HL-60 (cell line): ENCODE measurements around the gene AFF3.
A peak's percentile ranks its signal among the peaks of the same experiment; 100 is the strongest.

Source experiments
- DNase-seq, 2 experiments: peaks; one replicate each; pipeline ENCODE4 v3.0.0-alpha.2; 2010 to 2020; ENCODE audit warnings: low read depth in 1 of 2, low spot score in 1 of 2
- H3K27ac ChIP-seq: fragments of 250-450 bp; sonication (Bioruptor Pico); replicated peaks from 2 replicates; pipeline ENCODE4 v1.5.1; 2020; ENCODE audit warnings: mild to moderate bottlenecking, moderate library complexity
- H3K27me3 ChIP-seq: fragments of 250-450 bp; sonication (Bioruptor Pico); 2 replicates; pipeline ENCODE4 v1.5.1; 2021; ENCODE audit warnings: mild to moderate bottlenecking, moderate library complexity; ENCODE audit not compliant: insufficient read depth, poor library complexity, severe bottlenecking
- H3K4me3 ChIP-seq: replicated peaks from 2 replicates; pipeline ENCODE4 v1.5.1; 2011; ENCODE audit warnings: mild to moderate bottlenecking, control low read depth, low read length; ENCODE audit not compliant: insufficient read depth
- GABPA ChIP-seq: IDR thresholded peaks from 2 replicates; pipeline ENCODE4 v1.6.1; 2012; ENCODE audit warnings: low read depth
- POLR2AphosphoS5 ChIP-seq: IDR thresholded peaks from 2 replicates; pipeline ENCODE4 v1.6.1; 2012; ENCODE audit warnings: low read depth
- SPI1 ChIP-seq: IDR thresholded peaks from 2 replicates; pipeline ENCODE4 v1.6.1; 2012; ENCODE audit warnings: low read depth, mild to moderate bottlenecking, borderline replicate concordance
- TF ChIP-seq, protein P1 (sequence below): IDR thresholded peaks from one replicate; pipeline ENCODE4 v1.5.1; 2011; ENCODE audit warnings: low read length, control low read depth, inconsistent platforms; ENCODE audit not compliant: insufficient read depth
- TF ChIP-seq, protein P2 (sequence below): IDR thresholded peaks from 2 replicates; pipeline ENCODE4 v1.6.1; 2012; ENCODE audit warnings: low read depth; ENCODE audit not compliant: insufficient replicate concordance

Gene AFF3

DNA sequence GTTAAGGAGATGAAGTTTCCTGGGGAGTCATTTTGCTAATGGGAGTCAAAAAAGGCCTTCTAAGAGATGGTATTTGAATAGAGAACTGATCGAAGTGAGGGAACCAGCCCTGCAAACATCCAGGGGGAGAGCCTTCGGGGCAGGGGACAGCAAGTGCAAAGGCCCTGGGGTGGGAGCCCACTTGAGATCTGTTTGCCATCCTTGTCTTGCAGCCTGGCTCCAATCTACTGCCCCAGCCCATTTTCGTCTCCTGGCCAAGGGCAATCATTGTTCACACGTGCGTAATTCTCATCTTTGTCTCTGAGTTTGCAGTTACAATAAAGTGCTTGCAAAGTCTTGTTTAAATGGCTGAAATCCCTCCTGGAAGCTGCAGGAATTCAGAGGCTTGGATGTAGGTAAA lies 43.1 kb upstream of the AFF3 start:
- no peak overlapping the region for H3K4me3 ChIP-seq
- TF ChIP-seq, protein P1, sequence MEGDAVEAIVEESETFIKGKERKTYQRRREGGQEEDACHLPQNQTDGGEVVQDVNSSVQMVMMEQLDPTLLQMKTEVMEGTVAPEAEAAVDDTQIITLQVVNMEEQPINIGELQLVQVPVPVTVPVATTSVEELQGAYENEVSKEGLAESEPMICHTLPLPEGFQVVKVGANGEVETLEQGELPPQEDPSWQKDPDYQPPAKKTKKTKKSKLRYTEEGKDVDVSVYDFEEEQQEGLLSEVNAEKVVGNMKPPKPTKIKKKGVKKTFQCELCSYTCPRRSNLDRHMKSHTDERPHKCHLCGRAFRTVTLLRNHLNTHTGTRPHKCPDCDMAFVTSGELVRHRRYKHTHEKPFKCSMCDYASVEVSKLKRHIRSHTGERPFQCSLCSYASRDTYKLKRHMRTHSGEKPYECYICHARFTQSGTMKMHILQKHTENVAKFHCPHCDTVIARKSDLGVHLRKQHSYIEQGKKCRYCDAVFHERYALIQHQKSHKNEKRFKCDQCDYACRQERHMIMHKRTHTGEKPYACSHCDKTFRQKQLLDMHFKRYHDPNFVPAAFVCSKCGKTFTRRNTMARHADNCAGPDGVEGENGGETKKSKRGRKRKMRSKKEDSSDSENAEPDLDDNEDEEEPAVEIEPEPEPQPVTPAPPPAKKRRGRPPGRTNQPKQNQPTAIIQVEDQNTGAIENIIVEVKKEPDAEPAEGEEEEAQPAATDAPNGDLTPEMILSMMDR, result no peak
- TF ChIP-seq, protein P2, sequence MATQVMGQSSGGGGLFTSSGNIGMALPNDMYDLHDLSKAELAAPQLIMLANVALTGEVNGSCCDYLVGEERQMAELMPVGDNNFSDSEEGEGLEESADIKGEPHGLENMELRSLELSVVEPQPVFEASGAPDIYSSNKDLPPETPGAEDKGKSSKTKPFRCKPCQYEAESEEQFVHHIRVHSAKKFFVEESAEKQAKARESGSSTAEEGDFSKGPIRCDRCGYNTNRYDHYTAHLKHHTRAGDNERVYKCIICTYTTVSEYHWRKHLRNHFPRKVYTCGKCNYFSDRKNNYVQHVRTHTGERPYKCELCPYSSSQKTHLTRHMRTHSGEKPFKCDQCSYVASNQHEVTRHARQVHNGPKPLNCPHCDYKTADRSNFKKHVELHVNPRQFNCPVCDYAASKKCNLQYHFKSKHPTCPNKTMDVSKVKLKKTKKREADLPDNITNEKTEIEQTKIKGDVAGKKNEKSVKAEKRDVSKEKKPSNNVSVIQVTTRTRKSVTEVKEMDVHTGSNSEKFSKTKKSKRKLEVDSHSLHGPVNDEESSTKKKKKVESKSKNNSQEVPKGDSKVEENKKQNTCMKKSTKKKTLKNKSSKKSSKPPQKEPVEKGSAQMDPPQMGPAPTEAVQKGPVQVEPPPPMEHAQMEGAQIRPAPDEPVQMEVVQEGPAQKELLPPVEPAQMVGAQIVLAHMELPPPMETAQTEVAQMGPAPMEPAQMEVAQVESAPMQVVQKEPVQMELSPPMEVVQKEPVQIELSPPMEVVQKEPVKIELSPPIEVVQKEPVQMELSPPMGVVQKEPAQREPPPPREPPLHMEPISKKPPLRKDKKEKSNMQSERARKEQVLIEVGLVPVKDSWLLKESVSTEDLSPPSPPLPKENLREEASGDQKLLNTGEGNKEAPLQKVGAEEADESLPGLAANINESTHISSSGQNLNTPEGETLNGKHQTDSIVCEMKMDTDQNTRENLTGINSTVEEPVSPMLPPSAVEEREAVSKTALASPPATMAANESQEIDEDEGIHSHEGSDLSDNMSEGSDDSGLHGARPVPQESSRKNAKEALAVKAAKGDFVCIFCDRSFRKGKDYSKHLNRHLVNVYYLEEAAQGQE, result no peak
- TF ChIP-seq POLR2AphosphoS5, result no peak
- no peak for TF ChIP-seq GABPA
- no peak for TF ChIP-seq SPI1
- H3K27ac ChIP-seq, result no peak overlapping the region
- no peak for DNase-seq
- peaks cover 3% of the 10 kb centered on the region for H3K27me3 ChIP-seq

DNA sequence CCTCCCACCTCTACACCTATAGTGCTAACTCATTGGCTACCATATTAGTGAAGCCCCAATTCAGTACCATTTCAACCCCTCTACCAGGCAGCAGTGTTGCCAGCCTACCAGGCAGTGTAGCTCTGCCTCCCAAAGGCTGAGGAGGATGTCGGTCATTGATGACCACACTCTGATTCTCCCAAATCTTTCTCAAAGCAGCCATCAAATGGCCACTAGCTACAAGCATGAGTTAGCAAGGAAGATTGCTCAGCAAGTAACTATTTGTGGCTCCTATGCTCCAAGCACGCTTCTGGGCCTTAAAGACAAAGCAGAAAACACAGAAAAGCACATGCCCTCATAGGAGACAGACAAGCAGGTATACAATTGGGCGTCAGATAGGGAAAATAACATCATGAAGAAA lies 42.7 kb upstream of the AFF3 start:
- Histone ChIP-seq H3K27me3 (peaks cover 3% of the 10 kb centered on the region), H3K4me3 (no peak overlapping the region), H3K27ac (no peak overlapping the region)
- DNase-seq, result no peak
- no peak for TF ChIP-seq POLR2AphosphoS5
- TF ChIP-seq, protein P1, result no peak
- TF ChIP-seq, protein P2, result no peak
- no peak for TF ChIP-seq GABPA
- TF ChIP-seq SPI1, result no peak

DNA sequence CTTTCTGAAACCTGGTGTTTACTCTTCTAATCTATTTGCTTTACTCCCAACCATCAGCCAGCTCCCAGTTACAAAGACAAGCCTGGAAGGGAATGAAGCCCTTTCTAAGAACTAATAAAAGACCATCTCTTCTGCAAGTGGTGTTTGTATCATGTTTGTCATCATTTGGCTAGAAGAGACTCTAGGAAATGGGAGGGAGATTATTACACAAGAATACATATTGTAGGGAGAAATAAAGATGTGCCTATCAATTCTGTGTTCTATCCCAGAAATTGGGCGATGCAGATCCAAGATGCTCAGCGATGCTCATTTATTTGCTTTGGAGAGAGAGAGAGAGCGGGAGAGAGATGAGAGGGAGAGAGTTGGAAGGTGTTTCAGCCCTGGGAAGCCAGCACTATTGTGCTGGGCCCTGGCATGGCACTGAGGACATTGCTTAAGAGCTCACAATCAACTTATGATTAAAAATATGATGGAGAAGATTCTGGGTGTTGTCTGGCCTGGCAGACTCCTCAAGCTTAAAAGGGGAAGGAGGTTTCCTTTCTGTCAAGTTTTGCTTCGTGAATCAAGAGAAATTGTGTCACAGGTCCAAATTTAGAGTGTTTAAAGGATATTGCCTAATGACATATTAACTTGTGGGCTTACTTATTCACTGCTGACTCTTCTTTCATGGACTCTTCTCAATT lies 41.8 kb upstream of the AFF3 start:
- H3K4me3 ChIP-seq, result no peak overlapping the region
- peaks cover 3% of the 10 kb centered on the region for H3K27me3 ChIP-seq
- peak in 1 of 2 experiments; percentile 56 for DNase-seq
- H3K27ac ChIP-seq, result no peak overlapping the region
- TF ChIP-seq SPI1 (no peak), GABPA (no peak), POLR2AphosphoS5 (no peak)
- TF ChIP-seq, protein P1, result no peak
- TF ChIP-seq, protein P2, result no peak
